GM21360 (cell line): Measurements from ENCODE around the gene FEZF2.

Experiments
- ATAC-seq: cut with Tn5 transposase; IDR thresholded peaks from one replicate; pipeline ENCODE4 v1.9.1; 2021; ENCODE audit warnings: mild to moderate bottlenecking, moderate library complexity; ENCODE audit not compliant: unreplicated experiment

The FEZF2 gene

DNA sequence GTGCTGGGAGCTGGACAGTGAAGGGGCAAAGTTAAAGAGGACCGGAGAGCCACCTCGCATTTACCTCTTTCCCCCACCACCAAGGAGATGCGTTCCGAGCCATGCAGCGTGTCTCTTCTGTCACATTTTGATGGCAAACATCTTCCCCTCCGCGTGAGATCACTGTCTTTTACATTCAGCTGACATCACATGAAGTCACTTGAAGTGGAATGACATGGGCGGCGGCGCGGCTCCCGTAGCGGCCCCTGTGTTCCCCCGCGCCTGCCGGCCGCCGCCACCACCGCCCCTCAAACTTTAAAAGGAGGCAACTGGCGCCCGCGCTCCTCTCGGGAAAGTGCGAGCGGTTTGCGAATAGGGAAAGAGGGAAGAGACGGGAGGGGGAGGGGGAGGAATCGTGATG, at the start of gene FEZF2:
TSS of gene FEZF2 (minus strand) at position 336 of the 400 bp plus-strand sequence. CDS start 682 bp downstream, outside the sequence.
- no peak for ATAC-seq

DNA sequence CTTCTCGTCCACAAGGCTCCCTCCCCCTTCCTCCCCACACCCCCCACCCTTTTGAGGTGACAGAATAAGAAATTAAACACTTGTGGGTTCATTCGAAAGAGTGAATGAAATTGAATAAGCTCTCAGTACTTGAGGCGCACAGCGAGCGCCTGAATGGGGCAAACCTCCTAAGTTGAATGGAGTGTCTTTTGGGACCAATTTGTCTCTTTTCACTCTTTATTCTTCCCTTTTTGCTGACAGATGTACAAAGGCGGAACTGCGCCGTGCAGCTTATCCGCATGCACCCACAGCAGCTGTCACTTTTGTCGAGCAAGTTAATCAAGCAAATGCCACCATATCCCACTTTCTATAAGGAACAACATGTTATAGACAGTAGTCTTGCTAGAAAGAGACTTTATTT, 47.9 kb upstream of the FEZF2 start:
- ATAC-seq, result no peak

DNA sequence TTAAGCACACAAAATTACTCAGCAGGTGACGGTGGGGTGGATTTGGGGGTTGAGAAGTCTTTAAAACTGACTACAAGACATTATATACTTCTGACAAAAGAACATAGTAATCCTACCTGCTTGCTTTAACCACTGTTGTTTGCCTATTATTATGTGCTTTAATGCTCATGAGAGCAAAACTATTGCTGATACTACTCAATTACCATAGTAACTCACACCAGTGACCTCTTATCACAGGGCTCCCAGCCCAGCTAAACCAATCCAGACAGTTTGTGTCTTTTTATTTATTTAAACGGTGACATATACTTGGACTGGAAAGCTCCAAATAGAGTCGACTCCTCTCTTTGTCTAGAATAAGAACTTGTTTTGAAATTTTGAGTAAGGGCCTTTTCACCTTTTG, 42.8 kb upstream of the FEZF2 start:
- ATAC-seq, result no peak

DNA sequence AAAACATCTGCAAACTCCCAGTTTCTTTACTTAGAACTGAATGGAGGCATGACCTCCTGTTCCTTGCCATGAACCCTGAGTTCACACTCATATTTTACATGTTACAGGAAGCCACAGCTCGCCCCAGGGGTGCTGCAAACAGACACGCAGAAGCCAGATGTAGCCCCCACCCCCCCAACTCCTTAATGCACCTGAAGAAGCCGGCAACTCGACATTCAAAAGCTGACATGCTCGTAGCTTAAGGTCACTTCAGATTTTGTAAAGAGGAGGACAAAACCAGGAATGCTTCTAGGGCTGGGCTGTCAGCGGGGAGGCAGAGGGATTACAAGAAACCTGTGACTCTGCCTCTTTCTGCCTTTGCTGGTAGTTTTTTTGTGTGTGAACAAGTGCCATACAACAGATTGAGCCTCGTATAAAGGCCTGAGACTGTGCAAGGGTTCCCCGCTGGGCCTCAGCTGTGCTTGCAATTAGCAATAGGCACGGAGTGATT, 42.0 kb upstream of the FEZF2 start:
- no peak for ATAC-seq

DNA sequence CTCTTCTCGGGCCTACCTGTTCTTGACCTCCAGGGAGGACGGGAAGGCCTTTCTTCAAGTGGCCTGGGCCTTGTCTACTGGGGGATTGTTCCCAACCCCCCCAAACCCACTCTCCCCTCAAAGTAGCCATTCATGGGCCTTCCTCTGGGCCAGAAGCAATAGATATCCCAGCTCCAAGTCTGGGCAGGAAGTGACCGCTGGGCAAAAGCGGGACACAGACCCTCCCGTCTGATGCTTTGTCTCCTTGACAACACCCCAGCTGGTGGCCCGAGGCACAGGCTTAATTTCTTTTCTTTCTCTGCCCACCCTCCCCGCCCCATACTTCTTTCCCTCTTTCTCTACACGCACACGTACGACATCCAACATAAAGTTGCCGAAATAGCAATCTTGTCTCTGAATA, 41.4 kb upstream of the FEZF2 start:
- ATAC-seq, result no peak

DNA sequence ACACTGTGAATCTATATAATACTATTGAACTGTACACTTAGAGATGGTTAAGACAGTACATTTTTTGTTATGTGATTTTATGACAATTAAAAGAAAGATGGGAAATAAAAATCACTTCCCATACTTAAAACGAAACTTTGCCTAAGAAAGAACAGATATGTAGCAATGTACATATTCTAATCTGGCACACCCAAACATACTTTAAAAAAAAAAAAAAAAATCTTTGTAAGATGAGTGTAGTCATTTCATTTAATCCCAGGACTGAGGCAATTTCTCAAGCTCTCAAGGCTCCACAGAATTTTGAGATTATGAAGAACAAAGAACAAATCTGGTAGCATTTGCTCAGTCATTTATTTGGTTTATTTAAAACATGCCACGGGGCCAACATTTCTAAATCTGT, 40.3 kb upstream of the FEZF2 start:
- ATAC-seq, result no peak

DNA sequence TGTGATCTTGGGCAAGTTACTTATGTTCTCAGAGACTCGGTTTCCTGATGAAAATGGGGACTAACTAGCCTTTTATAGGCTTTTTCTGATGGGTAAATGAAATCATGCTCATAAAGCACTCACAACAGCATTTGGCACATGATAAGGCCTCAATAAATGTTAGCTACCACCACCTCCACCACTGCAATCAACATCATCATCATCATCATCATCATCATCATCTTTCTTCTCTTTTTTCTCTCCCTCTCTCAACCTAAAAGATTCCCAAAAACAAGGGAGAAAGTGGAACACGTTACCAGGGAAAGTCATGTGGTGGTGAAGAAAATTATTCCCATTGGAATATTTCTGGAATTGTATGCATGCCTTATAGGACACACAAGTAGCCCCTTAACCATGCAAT, 33.6 kb upstream of the FEZF2 start:
- no peak for ATAC-seq

DNA sequence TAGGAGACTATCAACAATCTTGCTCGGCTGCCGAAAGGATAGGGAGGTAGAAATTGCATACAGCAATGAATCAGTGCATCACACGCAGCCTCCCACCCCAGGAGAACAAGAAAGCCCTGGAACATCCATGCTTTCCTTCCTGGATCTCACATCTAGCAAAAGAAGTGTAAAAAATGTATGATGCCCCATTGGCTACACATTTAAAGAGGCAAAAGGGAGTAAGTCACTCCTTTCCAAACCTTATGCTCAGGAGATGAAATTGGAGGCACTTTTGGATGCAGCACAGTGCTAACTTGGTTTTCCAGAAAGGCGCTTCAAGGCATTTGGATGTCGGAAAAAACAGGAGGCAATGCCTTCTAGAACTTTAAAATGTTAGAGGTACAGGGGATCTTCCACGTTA, 32.2 kb upstream of the FEZF2 start:
- ATAC-seq, result no peak

DNA sequence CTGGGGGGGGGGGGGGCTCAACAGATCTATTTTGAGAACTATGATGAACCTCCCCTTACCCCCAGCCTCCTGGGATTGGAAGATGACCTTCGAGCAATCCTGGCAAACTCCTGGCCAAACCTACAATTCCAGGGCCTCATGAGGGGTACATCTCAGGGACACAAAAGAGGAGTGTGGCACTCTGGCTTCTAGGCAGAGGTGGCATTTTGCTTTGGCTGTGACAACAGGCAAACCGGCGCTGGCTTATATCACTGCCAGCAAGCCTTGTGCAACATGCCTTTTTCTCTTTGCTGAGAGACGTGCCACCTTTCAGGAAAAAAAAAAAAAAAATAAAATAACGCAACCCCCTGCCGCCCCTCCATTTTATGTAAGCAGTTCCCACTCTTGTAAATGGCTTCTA, 31.8 kb upstream of the FEZF2 start:
- ATAC-seq, result no peak

DNA sequence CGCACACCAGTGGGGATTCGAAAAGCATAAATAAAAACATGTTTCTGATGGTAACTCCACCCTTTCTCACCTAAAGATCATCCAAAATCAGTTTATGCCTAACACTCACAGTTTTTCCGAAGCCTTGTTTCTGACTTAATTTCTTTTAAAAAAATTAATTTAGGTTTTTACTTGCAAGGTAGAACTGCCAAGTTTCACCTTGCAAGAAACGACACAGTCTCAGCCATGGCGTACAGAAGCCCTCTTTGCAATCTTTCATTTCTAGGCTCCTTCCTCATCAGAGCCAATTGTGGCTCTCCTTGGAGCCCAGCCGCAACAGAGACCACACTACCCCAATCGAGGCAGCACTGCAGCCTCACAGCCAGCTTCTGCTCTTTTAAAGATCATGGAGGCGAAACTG, 31.0 kb upstream of the FEZF2 start:
- no peak for ATAC-seq

DNA sequence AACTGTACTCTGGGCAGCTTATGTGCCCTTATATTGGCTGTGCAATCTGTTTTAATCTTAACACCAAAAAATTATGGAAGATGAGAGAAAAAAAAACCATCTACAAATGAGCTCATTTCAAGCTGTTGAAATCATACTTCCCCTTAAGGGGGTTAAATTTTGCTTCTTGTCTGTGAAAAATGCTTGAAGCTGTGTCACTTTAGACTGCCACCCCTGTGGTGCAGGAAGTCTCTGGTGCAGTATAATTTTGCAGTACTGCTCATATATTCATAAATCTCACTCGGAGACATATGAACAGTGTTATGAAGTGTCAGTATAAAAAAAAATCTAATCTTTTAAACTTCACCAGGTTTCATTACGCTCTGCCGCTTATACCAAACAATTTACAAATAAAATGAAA, 30.4 kb upstream of the FEZF2 start:
- no peak for ATAC-seq

DNA sequence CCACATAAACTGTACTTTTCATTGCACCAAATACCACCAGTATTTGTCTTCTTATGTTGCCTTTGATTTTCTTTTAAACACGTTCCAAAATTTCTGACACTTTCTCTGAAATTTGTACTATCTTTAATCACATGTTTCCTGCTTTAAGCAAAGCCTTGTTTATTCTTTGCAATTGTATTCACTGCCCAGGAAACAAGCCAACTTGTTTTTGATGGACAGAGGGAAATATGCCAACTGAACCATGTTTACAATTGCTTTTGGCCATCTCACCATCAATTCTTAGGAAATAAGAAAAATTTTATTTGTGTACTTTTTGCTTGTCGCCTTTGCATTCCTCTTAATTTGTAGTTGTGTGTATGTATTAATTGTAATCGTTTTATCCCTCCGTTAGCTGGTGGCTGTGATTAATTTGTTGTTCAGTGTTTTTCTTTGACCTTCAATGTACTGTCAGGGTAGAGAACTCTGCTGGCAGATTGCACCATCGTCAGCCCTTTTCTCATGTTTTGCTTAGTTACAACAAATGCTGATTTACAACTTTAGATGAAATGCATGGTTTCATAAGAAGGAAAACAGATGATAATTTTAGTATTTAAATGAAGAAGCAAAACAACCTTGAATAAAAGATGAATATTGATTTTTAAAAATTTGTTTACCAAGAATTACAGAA, 19.4 kb upstream of the FEZF2 start:
- ATAC-seq, result no peak

DNA sequence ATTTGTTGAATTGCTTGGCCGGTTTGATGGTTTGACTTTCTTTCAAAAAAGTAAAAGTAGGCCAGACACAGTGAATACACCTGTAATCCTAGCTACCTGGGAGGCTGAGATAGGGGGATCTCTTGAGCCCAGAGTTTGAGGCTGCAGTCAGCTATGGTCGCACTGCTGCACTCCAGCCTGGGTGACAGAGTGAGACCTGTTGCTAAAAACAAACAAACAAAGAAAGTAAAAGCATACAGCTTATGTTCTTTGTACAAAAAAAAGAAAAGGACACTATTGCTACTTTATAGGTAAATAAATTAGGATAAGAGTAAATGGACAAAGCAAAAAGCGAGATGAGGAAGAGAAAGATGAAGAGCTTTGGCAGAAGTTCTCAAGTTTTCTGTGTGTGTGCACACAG, 13.9 kb upstream of the FEZF2 start:
- no peak for ATAC-seq

DNA sequence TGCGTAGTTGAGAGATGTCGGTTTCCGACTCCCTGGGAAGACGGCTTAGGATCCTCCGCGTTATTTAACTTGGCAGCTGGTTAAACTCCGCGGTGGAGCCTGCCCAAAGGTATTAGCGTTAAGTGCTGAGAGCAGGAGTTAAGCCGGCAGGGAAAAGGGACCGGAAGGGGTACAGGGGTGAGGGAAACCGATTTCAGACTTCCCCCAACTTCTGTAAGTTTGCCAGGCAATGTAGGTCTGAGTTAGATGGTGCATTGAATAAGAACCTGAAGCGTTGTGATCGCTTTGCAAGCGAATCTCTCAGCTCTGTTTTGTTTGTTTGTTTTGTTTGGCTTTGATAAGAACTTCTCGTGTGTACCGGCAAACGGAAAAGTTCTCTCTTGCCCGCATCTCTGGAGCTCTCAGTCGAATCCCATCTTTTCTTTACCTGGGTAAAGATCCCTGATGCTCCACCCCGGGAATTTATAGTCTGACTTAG, 6.0 kb upstream of the FEZF2 start:
- ATAC-seq, result no peak

DNA sequence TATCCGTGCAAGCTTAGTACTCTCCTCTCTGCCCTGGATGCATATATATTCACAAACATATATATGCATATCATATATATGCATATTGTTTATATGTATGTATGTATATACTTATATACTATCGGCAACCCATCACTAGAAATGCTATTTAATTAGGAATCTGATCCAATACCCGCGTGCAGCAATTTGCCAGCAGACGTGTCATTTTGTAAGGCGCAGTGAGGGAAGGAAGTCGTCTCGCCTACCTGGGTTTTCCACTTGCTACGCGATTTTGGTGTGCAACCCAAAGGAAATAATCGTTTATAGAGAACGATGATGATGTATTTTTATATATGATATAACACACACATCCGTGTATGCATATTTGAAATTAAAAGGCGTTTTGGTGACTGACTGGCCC, 5.6 kb upstream of the FEZF2 start:
- no peak for ATAC-seq

DNA sequence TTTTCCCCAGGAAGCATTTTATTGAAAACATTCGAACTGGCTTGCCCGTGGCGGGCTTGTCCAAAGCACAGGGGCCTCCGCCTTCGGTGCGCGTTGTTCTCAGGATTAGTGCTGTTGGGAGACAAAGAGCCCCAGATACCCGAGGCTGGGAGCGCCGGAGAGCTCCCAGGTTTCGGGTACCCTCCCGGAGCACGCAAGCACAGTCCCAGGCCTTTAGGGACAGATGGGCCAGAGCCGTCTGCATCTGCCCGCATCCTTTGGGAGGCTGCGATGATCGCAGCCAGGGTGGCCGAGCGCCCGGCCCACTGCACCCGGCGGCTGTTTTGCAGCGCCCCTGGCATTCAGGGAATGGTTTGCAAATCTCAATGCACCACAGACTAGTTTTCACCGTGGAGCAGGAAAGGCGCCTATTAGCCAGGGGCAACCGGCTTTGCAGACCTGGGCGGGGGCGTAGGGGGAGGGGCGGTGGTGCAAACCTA, 5.0 kb upstream of the FEZF2 start:
- no peak for ATAC-seq

DNA sequence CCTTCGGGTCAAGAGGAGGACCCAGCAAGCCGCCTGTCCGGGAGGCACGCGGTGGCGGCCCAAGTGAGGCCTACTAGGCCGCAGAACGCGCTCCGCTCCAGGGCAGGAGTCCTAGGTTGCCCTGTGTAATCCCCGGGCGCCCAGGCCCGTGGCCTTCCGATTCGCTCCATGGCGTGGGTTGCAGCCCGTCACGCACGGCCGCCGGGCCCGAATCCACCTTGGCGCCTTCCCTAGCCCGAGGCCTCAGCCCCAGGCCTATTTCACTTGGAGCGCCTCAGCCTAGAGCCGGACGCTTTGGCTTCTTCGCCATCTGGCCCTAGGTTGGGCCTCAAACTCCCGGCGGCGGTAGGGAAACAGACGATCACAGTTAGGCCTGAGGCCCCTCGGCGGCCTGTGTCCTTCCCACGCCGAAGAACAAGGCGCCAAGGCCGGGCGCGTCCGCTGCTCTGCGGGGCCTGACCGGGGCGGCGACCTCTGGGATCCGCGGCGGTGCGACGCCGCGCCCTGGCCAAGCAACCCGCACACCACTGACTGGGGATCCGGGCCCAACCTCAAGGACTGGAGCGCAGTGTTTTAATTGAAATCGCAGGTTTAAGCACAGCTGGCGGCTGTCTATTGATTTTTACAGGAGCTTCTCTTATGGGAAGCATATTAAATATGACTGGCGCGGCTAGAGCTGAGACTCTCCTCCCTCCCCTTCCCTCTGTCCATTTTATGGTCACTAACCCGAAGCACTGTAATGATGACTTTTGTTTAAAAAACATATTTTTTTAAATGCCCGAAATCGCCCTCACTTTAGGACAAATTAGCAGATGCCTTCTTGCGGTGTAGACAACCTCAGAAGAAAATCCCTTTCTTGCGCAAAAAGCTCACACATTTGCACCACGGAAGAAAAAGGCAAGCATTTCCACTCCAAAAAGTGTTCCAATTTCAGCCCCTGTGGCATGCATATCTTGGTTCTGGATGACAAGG, 3.8 kb upstream of the FEZF2 start:
- ATAC-seq, result no peak

DNA sequence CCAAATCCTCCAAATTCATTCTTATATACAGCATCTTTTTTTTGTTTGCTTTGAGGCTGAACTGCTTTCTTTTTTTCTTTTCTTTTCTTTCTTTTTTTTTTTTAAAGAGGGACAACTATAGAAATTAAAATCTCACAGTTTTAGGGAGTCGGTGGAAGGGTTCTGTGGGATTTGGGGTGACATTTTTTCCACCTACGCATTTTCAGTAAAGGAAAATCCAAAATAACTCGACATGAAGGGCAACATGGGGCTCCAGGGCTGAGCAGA, 3.0 kb upstream of the FEZF2 start:
- no peak for ATAC-seq

DNA sequence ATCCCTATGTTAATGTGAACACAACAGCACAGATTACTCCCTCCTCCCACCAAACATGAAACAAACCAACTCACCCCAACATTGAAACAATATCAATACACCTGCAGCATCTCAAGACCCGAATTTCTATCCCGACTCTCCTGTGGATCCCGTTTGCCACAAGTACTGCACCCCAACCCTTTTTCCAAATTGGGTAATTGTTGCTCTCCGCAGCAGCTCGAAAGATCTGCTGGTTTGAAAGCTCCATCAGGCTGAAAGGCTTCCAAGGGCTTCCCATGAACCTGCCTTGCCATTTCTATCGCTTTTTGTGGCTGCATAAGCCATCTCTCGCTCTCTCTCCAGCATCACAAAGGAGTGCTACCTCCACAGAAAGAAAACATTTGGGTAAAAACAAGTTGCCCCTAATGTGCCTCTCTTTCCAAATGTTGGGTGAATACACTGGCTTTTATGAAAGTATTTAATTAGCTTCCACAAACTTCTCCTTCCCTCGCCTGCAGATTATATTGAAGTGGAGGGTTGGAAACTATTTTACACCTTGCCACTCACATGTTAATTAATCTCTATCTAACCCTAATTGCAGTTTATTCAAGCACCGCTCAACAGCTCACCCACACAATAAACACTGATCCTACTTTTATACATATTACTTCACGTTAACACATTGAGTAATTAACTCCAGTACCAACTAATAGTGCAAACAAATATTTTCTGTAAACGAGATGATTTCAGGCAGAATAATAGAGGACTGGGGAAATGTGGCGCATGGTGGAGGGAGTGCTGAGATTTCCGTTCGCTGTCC, 2.5 kb upstream of the FEZF2 start:
- no peak for ATAC-seq

DNA sequence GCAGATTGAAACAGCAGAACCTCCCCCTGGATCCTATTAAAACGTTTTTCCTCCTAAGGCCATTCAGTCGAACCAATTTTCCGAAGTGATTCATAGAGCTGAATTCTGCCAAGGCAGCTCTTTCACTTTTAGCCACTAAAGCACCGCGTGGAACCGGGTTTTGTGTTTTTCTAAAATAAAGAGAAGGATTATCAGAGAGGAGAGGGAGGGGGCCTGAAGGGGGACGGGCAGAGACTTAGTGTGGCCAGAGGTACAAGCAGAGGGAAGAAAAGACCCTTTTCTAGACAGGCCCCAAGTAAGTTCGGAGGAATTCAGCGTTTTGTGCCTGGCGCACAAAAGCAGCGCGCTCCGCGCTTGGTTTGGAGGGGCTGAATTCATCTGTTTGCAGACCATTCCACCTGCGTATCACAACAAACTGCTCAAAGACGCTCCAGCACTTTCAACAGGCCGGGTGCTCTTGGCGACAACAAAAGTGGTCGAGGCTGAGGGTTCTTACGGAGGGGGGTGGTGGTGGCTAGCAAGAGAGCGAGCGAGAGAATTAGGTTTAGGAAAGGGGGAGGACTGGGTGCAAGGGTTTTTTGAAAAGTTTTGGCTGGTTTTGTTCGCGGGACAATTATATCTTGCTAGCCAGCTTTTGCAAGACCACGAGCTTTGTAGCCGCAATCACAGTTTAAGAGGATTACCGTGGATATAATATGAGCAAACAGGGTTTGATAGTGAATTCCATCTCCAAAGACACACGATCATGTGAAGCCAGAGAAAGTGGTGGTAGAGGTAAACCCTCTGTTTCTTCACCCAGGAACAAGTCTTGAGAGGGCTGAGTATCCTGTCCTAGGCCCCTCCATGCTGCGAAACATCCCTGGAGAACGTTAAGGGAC, 1.2 kb upstream of the FEZF2 start:
- no peak for ATAC-seq
